IMR-90 (cell line): ENCODE measurements around the gene NDOR1.

Experiments used
- CTCF ChIP-seq: conservative IDR thresholded peaks from 2 replicates; pipeline ENCODE4 v1.5.1; 2012; ENCODE audit warnings: mild to moderate bottlenecking, low read depth, low read length, improper control_type of control experiment
- POLR2A ChIP-seq: IDR thresholded peaks from 2 replicates; pipeline ENCODE4 v1.6.1; 2012; ENCODE audit warnings: mild to moderate bottlenecking, low read depth, low read length

- TF ChIP-seq CTCF, result no peak
- TF ChIP-seq POLR2A, result no peak
These were observed 26.6 kb downstream of the NDOR1 start for GRCh38 chr9:137232101-137232500.
